C4-2B (cell line): ENCODE results near the gene ASIC2.

ENCODE experiments used
- ZFX ChIP-seq: fragments of 450-650 bp; IDR thresholded peaks from 2 replicates; pipeline ENCODE4 v1.6.1; 2017
- TF ChIP-seq, protein P1 (sequence below): fragments of 450-650 bp; conservative IDR thresholded peaks from 2 replicates; pipeline ENCODE4 v1.5.1; 2017; ENCODE audit warnings: mild to moderate bottlenecking

DNA sequence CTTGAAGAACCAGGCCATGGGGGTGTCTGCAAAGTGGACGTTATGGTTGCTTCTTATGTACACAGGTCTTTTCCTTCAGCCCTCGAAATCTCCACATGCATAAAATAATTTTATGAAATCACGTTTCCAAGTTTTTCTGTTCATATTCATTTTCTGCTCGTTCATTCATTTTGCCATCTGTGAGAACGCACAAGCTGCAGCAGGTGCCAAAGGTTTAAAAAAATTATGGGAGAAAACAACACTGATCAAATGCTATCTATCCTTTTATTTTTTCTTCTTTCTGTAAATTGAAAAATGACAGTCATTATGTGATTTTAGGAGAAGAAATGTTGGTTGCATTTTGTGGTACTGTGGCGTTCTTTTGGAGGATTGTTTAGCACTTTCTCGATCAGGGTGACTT is 285.9 kb downstream of the ASIC2 start:
- TF ChIP-seq, protein P1, sequence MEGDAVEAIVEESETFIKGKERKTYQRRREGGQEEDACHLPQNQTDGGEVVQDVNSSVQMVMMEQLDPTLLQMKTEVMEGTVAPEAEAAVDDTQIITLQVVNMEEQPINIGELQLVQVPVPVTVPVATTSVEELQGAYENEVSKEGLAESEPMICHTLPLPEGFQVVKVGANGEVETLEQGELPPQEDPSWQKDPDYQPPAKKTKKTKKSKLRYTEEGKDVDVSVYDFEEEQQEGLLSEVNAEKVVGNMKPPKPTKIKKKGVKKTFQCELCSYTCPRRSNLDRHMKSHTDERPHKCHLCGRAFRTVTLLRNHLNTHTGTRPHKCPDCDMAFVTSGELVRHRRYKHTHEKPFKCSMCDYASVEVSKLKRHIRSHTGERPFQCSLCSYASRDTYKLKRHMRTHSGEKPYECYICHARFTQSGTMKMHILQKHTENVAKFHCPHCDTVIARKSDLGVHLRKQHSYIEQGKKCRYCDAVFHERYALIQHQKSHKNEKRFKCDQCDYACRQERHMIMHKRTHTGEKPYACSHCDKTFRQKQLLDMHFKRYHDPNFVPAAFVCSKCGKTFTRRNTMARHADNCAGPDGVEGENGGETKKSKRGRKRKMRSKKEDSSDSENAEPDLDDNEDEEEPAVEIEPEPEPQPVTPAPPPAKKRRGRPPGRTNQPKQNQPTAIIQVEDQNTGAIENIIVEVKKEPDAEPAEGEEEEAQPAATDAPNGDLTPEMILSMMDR: no peak
- TF ChIP-seq ZFX: no peak
